Muscle of leg (tissue), 11 donors: Measurements from ENCODE around the gene PTAR1. TPM values are rescaled to one million over a fixed set of nuclear protein-coding genes. Genes with fewer than 3 reads are reported as not detected.

Source experiments
- DNase-seq: peaks from one replicate; pipeline ENCODE4 v3.0.0; 2013
- H3K27ac ChIP-seq: one replicate; pipeline ENCODE4 v1.5.1; 2013; ENCODE audit warnings: mild to moderate bottlenecking, low read length, control low read depth
- H3K27me3 ChIP-seq: one replicate; pipeline ENCODE4 v1.6.1; 2013; ENCODE audit warnings: low read length; ENCODE audit not compliant: control insufficient read depth, insufficient read depth
- H3K36me3 ChIP-seq: one replicate; pipeline ENCODE4 v1.6.1; 2013; ENCODE audit warnings: low read length; ENCODE audit not compliant: control insufficient read depth, insufficient read depth
- H3K4me1 ChIP-seq: one replicate; pipeline ENCODE4 v1.6.1; 2013; ENCODE audit warnings: low read length; ENCODE audit not compliant: control insufficient read depth, insufficient read depth
- H3K4me3 ChIP-seq: one replicate; pipeline ENCODE4 v1.5.1; 2013; ENCODE audit warnings: low read length, control low read depth
- H3K9me3 ChIP-seq: replicated peaks from 2 replicates; pipeline ENCODE4 v1.6.1; 2013; ENCODE audit warnings: low read depth, low read length; ENCODE audit not compliant: control insufficient read depth
- WGBS: methylation state at CpG from one replicate; pipeline ENCODE4 v1.1.5; 2013; ENCODE audit warnings: missing lambda C conversion rate; ENCODE audit not compliant: insufficient coverage; 5-methylcytosine and 5-hydroxymethylcytosine counted together
- polyA plus RNA-seq, 8 donors: library from polyadenylated mRNA; unstranded; fragments of 120-200 nt; gene quantifications; one replicate each; pipeline versions ENCODE4 v1.2.1 to v1.2.3, GENCODE V29; 2013; ENCODE audit warnings: inconsistent platforms in 1 of 8, low replicate concordance in 1 of 8; ENCODE audit not compliant: insufficient read length in 8 of 8, insufficient read depth in 1 of 8
- total RNA-seq: library from RNA; stranded (reverse); fragments of 120-200 nt; gene quantifications from one replicate; pipeline ENCODE4 v1.2.4, GENCODE V29; 2013

PTAR1 gene
- total and polyA plus RNA-seq, 9 donors, result 12.9 to 40.2 (median 22.4) TPM

- H3K4me3 ChIP-seq, result no peak overlapping the region
- 86% methylated on average over 2 of the region's 2 CpGs for WGBS
- no peak overlapping the region for H3K27ac ChIP-seq
- peaks cover 5% of the 10 kb centered on the region for H3K36me3 ChIP-seq
- H3K4me1 ChIP-seq, result peaks cover 4% of the 10 kb centered on the region
- H3K9me3 ChIP-seq, result no peaks in the 10 kb centered on the region
- no peak for DNase-seq
- no peaks in the 10 kb centered on the region for H3K27me3 ChIP-seq
These were observed 4.6 kb downstream of the PTAR1 start for GRCh38 chr9:69755205-69755604.

- Histone ChIP-seq H3K27ac (no peak overlapping the region), H3K4me3 (no peak overlapping the region), H3K36me3 (peaks cover 11% of the 10 kb centered on the region), H3K27me3 (no peaks in the 10 kb centered on the region), H3K9me3 (no peaks in the 10 kb centered on the region), H3K4me1 (peaks cover 3% of the 10 kb centered on the region)
- no peak for DNase-seq
- WGBS, result no CpG with 5 or more reads among the region's 3 CpGs
These were observed 6.0 kb downstream of the PTAR1 start for GRCh38 chr9:69753830-69754229.

- Histone ChIP-seq H3K4me3 (no peak overlapping the region), H3K9me3 (no peaks in the 10 kb centered on the region), H3K36me3 (peaks cover 17% of the 10 kb centered on the region), H3K4me1 (no peaks in the 10 kb centered on the region), H3K27ac (no peak overlapping the region), H3K27me3 (no peaks in the 10 kb centered on the region)
- no peak for DNase-seq
- no CpG with 5 or more reads among the region's 2 CpGs for WGBS
These were observed 9.7 kb downstream of the PTAR1 start for GRCh38 chr9:69750085-69750484.

GRCh38 chr9:69748304-69748703 lies 11.5 kb downstream of the PTAR1 start:
- no peak overlapping the region for H3K4me3 ChIP-seq
- no peak overlapping the region for H3K27ac ChIP-seq
- H3K36me3 ChIP-seq, result peaks cover 19% of the 10 kb centered on the region
- no peaks in the 10 kb centered on the region for H3K9me3 ChIP-seq
- H3K4me1 ChIP-seq, result no peaks in the 10 kb centered on the region
- no peak for DNase-seq
- no peaks in the 10 kb centered on the region for H3K27me3 ChIP-seq
- WGBS, result no CpG with 5 or more reads among the region's 2 CpGs

GRCh38 chr9:69746859-69747560 lies 12.8 kb downstream of the PTAR1 start:
- H3K4me1 ChIP-seq, result no peaks in the 10 kb centered on the region
- no peak for DNase-seq
- H3K27me3 ChIP-seq, result no peaks in the 10 kb centered on the region
- peaks cover 19% of the 10 kb centered on the region for H3K36me3 ChIP-seq
- H3K4me3 ChIP-seq, result no peak overlapping the region
- no peaks in the 10 kb centered on the region for H3K9me3 ChIP-seq
- 77% methylated on average over 1 of the region's 3 CpGs for WGBS
- H3K27ac ChIP-seq, result no peak overlapping the region

- 67% methylated on average over 1 of the region's 3 CpGs for WGBS
- peaks cover 19% of the 10 kb centered on the region for H3K36me3 ChIP-seq
- H3K9me3 ChIP-seq, result no peaks in the 10 kb centered on the region
- no peaks in the 10 kb centered on the region for H3K27me3 ChIP-seq
- H3K4me1 ChIP-seq, result no peaks in the 10 kb centered on the region
- H3K27ac ChIP-seq, result no peak overlapping the region
- no peak for DNase-seq
- H3K4me3 ChIP-seq, result no peak overlapping the region
These were observed 13.9 kb downstream of the PTAR1 start for GRCh38 chr9:69745716-69746437.

GRCh38 chr9:69744688-69745380 lies 15.0 kb downstream of the PTAR1 start:
- Histone ChIP-seq H3K36me3 (peaks cover 11% of the 10 kb centered on the region), H3K4me3 (no peak overlapping the region), H3K4me1 (no peaks in the 10 kb centered on the region), H3K9me3 (no peaks in the 10 kb centered on the region), H3K27me3 (no peaks in the 10 kb centered on the region), H3K27ac (no peak overlapping the region)
- WGBS, result 100% methylated on average over 1 of the region's 4 CpGs
- no peak for DNase-seq

- Histone ChIP-seq H3K27ac (no peak overlapping the region), H3K4me3 (no peak overlapping the region), H3K4me1 (no peaks in the 10 kb centered on the region), H3K27me3 (no peaks in the 10 kb centered on the region), H3K9me3 (no peaks in the 10 kb centered on the region), H3K36me3 (peaks cover 8% of the 10 kb centered on the region)
- 100% methylated on average over 3 of the region's 5 CpGs for WGBS
- DNase-seq, result no peak
These were observed 15.9 kb downstream of the PTAR1 start for GRCh38 chr9:69743930-69744329.

GRCh38 chr9:69740872-69741505 lies 18.8 kb downstream of the PTAR1 start:
- 86% methylated on average over 1 of the region's 2 CpGs for WGBS

GRCh38 chr9:69731348-69731747 lies 28.5 kb downstream of the PTAR1 start:
- H3K36me3 ChIP-seq, result peaks cover 33% of the 10 kb centered on the region
- WGBS, result no CpG with 5 or more reads among the region's 2 CpGs

More at GRCh38 chr9:69740872-69741505, 18.8 kb downstream of the PTAR1 start:
- Histone ChIP-seq H3K9me3 (no peaks in the 10 kb centered on the region), H3K27ac (no peak overlapping the region), H3K36me3 (peaks cover 6% of the 10 kb centered on the region), H3K27me3 (no peaks in the 10 kb centered on the region), H3K4me3 (no peak overlapping the region), H3K4me1 (no peaks in the 10 kb centered on the region)
- no peak for DNase-seq

More at GRCh38 chr9:69731348-69731747, 28.5 kb downstream of the PTAR1 start:
- Histone ChIP-seq H3K9me3 (no peaks in the 10 kb centered on the region), H3K27me3 (no peaks in the 10 kb centered on the region), H3K27ac (no peak overlapping the region), H3K4me3 (no peak overlapping the region), H3K4me1 (no peaks in the 10 kb centered on the region)
- DNase-seq, result no peak
